HG03108 (cell line): ENCODE results near the gene RPIA.

Experiments used
- ATAC-seq: cut with Tn5 transposase; IDR thresholded peaks from one replicate; pipeline ENCODE4 v1.9.1; 2021; ENCODE audit warnings: moderate library complexity; ENCODE audit not compliant: unreplicated experiment

Gene RPIA

DNA sequence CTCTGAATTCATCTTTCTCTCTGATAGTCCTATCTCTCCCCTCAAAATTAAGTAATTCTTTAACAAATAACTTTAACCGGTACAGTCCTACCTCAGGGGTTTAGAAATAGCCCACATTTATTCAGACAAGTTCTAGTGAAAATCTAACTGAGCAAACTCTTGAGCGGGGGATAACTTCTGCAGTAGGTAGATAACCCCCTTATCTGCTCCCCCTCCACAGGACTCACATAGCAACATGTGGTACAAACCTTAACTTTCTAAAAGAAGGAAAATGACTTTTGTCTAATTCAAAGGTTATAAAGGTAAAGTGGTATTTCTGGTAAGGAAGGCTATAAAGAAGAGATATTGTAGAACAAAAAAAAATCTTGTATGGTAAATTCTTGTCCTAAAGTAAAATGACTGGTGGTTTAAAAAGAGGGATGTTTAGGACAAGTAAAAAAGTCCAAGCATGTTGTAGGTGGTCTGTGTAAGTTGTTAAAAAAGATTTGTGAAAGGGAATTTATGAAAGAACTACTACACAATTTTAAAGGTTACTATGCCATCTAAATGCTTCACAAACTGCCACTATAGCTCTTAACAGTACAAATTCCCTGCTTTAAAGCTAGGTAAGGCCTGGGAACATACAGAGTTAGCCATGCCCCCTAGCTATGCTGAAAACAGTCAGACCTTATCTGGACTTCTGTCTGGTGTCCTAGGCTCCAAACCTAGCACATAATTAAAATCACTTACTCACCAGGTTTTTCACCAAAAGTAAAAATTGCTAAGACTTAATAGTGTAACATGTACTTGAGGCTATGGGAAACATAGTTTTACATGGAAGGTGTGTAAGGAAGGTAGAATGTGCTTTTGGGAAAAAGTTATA is 8.1 kb upstream of the RPIA start:
- no peak for ATAC-seq

- ATAC-seq, result no peak
Measured at GRCh38 chr2:88684519-88684918, 7.0 kb upstream of the RPIA start.

DNA sequence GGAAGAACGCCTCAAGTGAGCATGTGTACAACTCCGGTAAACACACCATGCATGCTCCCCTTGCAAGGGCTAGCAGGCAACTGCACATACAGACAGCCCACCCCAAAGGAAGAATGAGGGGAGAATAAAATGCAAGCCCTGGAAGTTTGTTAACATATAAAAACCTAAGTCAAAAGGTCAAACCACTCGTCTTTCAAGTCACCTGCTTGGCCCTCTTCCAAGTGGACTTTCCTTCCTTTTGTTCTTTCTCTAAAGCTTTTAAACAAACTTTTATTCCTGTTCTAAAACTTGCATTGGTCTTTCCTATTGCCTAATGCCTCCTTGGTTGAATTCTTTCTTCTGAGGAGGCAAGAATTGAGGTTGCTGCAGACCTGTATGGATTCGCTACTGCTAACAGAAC is 5.2 kb upstream of the RPIA start:
- no peak for ATAC-seq

GRCh38 chr2:88687384-88687783 is 4.1 kb upstream of the RPIA start:
- no peak for ATAC-seq

DNA sequence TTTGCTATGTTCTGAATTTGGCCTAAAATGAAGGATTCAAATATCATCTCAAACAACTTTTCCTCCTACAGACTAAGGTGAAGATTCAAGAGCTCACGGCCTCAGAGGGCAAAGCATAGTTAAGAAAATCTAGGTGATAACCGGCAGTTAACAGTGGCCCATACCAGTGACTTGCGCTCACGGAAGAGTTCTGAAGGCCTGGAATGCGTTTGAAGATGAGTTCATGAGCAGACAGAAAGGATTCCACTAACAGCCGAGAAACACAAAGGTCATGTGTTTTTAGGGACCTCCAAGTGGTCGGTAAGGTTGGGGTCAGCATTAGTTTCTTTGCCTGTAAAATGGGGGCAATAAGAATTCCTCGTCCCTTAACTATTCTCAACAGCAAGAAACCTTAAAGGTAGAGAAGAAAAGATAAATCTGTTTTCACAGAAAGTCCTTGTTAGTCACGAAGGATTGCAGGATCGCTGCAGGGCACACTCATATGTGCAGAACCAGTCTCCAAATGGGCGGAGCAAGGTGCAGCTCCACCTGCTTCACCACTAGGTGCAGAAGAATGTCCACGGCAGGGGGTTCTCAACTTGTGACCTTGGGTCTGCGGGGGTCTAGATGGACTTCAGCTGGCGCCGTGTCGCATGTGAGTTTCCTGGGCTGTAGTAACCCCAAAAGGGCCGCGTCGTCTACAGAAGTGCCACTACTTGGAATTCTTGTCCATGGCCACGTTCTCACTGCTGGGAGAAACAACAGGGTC is 708 bp upstream of the RPIA start:
- no peak for ATAC-seq

GRCh38 chr2:88692187-88692586 is 714 bp downstream of the RPIA start:
- ATAC-seq, result no peak

- ATAC-seq, result no peak
Measured at GRCh38 chr2:88693911-88694414, 2.5 kb downstream of the RPIA start.

- no peak for ATAC-seq
Measured at GRCh38 chr2:88696611-88697010, 5.1 kb downstream of the RPIA start.

- ATAC-seq, result no peak
Measured at GRCh38 chr2:88697370-88698026, 6.0 kb downstream of the RPIA start.

- ATAC-seq, result no peak
Measured at GRCh38 chr2:88698027-88698413, 6.5 kb downstream of the RPIA start.

GRCh38 chr2:88698498-88699233 is 7.2 kb downstream of the RPIA start:
- ATAC-seq, result no peak

DNA sequence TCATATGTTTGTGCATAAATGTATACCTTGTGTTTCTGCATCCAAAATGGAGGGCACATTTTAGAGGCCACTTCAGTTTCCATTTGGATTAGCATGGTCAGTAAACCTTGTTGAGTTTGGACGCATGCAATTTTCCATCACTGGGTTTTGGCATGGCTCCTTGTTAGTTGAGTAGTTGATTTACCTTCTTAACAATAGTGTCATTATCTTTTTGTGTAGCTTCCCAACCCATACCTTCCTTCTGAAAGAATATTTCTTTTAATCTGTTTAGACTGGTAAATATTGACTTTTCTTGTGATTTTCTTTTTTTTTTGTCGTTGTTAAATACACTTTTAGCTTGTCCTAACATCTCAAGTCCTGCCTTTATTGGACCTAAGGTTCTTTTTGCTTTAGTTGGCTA is 15.5 kb downstream of the RPIA start:
- no peak for ATAC-seq

GRCh38 chr2:88709181-88709631 is 17.7 kb downstream of the RPIA start:
- no peak for ATAC-seq

DNA sequence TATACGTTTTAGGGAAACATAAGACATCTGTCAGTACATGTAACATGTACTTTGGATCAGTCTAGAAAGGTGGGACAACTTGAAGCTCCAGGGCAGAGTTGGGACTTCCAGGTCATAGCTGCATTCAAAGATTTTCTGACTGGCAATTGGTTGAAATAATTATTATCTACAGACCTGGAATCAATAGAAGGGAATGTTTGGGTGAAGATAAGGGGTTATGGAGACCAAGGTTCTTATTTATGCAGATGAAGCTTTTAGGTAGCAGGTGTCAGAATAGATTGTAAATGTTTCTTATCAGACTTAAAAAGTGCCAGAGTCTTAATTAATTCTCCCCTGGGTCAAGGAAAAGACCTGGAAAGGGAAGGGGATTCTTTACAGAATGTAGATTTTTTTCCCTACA is 19.8 kb downstream of the RPIA start:
- ATAC-seq, result no peak

DNA sequence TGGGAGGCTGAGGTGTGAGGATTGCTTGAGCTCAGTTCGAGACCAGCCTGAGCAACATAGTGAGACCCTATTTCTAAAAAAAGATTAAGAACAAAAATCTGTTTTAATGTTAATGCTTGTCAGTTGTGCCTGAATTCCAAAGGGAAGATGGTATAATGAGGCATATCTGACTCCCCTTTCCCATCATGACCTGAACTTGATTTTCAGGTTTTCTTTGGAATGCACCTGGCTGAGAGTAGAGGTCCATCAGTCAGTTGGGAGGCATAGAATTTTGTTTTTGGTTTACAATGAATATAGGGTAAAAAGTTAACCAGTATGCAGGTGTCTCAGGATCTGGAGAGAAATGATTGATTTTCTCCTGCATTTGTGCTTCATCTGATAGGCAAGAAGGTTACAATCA is 20.4 kb downstream of the RPIA start:
- ATAC-seq, result no peak

DNA sequence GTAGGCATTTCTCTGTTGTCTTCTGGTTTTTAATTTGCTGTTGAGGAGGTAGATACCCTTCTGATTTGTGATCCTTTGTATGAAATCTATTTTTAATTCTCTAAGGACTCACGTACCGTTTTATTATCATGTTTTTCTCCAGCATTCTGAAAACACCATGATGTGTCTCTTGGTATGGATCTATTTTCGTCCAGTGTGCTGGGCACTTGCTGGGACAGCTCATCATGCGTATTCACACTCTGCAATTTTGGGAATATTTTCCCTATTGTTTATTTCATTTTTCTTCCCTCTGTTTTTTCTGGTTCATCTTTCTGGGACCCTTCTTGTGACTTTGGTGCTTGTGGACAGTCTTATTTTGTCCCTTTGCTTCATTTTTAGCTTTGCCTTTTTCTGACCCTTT is 21.9 kb downstream of the RPIA start:
- ATAC-seq, result no peak

- no peak for ATAC-seq
Measured at GRCh38 chr2:88714667-88715066, 23.2 kb downstream of the RPIA start.

DNA sequence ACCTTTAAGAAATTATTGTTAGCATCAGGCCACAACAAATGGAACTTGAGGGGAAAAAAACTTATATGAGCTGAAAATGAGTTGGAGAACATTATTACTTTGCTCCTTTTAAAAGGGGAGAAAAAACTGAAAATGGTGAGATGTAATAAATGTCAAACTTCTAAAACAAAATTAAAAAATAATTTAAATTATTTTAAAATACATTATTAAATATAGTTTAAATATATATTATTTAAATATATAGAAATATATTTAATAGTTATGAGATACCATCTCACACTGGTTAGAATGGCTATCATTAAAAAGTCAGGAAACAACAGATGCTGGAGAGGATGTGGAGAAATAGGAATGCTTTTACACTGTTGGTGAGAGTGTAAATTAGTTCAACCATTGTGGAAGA is 28.9 kb downstream of the RPIA start:
- ATAC-seq, result no peak

DNA sequence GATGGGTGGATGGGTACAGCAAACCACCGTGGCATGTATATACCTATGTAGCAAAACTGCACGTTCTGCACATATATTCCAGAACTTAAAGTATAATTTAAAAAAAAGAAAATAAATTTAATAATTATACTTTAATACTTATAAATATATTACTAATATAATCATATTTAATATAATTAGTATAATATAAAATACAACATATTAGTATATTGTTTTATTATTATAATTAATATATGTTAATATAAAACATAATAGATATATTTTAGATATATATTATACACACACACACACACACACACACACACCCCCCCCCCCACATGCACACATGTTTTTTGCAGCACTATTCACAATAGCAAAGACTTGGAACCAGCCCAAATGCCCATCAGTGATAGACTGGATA is 29.8 kb downstream of the RPIA start:
- ATAC-seq, result no peak

GRCh38 chr2:88724643-88725332 is 33.3 kb downstream of the RPIA start:
- no peak for ATAC-seq
